HL-60 (cell line): ENCODE results near the gene API5.

Source experiments
- GABPA ChIP-seq: IDR thresholded peaks from 2 replicates; pipeline ENCODE4 v1.6.1; 2012; ENCODE audit warnings: low read depth
- POLR2AphosphoS5 ChIP-seq: IDR thresholded peaks from 2 replicates; pipeline ENCODE4 v1.6.1; 2012; ENCODE audit warnings: low read depth
- TF ChIP-seq, protein P1 (sequence below): IDR thresholded peaks from one replicate; pipeline ENCODE4 v1.5.1; 2011; ENCODE audit warnings: low read length, control low read depth, inconsistent platforms; ENCODE audit not compliant: insufficient read depth

DNA sequence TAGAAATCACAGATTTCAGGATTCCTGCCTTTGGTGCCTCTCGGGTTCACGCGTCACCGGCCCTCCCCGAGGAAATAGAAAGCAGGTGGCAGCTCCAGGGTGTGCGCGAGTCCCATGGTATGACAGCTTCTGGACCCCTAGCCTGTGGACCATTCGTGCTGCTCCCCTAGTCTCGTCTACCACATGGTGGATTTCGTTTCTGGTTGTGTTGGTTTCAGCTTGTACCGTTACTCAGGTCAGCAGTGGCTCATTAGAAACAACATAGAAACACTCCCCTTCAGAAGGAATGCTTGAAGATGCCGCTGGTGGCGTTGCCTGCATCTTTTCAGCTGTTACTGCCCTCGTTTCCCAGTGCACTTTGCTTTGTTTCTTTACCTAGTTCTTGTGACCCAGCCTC, 47.6 kb downstream of the API5 start:
- TF ChIP-seq, protein P1, sequence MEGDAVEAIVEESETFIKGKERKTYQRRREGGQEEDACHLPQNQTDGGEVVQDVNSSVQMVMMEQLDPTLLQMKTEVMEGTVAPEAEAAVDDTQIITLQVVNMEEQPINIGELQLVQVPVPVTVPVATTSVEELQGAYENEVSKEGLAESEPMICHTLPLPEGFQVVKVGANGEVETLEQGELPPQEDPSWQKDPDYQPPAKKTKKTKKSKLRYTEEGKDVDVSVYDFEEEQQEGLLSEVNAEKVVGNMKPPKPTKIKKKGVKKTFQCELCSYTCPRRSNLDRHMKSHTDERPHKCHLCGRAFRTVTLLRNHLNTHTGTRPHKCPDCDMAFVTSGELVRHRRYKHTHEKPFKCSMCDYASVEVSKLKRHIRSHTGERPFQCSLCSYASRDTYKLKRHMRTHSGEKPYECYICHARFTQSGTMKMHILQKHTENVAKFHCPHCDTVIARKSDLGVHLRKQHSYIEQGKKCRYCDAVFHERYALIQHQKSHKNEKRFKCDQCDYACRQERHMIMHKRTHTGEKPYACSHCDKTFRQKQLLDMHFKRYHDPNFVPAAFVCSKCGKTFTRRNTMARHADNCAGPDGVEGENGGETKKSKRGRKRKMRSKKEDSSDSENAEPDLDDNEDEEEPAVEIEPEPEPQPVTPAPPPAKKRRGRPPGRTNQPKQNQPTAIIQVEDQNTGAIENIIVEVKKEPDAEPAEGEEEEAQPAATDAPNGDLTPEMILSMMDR = no peak
- no peak for TF ChIP-seq POLR2AphosphoS5
- no peak for TF ChIP-seq GABPA
